Brain microvascular endothelial cell (primary cell): ENCODE measurements around the gene SETD3.

Experiments
- DNase-seq: peaks from one replicate; pipeline ENCODE4 v3.0.0-alpha.2; 2020
- H3K27ac ChIP-seq: fragments of 250-450 bp; sonication (Bioruptor Pico); 2 replicates; pipeline ENCODE4 v1.5.1; 2020; ENCODE audit warnings: mild to moderate bottlenecking, moderate library complexity
- H3K27me3 ChIP-seq: fragments of 250-450 bp; sonication (Bioruptor Pico); replicated peaks from 2 replicates; pipeline ENCODE4 v1.5.1; 2020; ENCODE audit warnings: mild to moderate bottlenecking
- H3K36me3 ChIP-seq: fragments of 250-450 bp; sonication (Bioruptor Pico); replicated peaks from 2 replicates; pipeline ENCODE4 v1.5.1; 2020; ENCODE audit warnings: mild to moderate bottlenecking
- H3K4me3 ChIP-seq: 2 replicates; pipeline ENCODE4 v1.5.1; 2011; ENCODE audit warnings: low read depth, mild to moderate bottlenecking, control low read depth, low read length, moderate library complexity
- CTCF ChIP-seq: IDR thresholded peaks from 2 replicates; pipeline ENCODE4 v1.5.1; 2011; ENCODE audit warnings: low read depth, mild to moderate bottlenecking, moderate library complexity, low read length, control low read depth, inconsistent platforms; ENCODE audit errors: missing control alignments
- in situ Hi-C: cut with HindIII; loops from 2 replicates; pipeline ENCODE4 v1.10.0; 2017; ENCODE audit warnings: low sequenced_read_pairs, low pct_ligation_motif_present

Gene SETD3

GRCh38 chr14:99441918-99442317 lies 38.7 kb downstream of the SETD3 start:
- Histone ChIP-seq H3K27me3 (no peaks in the 10 kb centered on the region), H3K4me3 (no peak overlapping the region), H3K27ac (no peak overlapping the region), H3K36me3 (peaks cover 5% of the 10 kb centered on the region)
- in situ Hi-C loops = no loop called here
- TF ChIP-seq CTCF = no peak
- DNase-seq = no peak

GRCh38 chr14:99441157-99441870 lies 39.3 kb downstream of the SETD3 start:
- Histone ChIP-seq H3K27me3 (no peaks in the 10 kb centered on the region), H3K4me3 (no peak overlapping the region), H3K36me3 (peaks cover 4% of the 10 kb centered on the region), H3K27ac (no peak overlapping the region)
- peak; percentile 57 for TF ChIP-seq CTCF
- no peak for DNase-seq
- in situ Hi-C loops = no loop called here

- Histone ChIP-seq H3K27me3 (no peaks in the 10 kb centered on the region), H3K27ac (no peak overlapping the region), H3K36me3 (peaks cover 4% of the 10 kb centered on the region), H3K4me3 (no peak overlapping the region)
- in situ Hi-C loops = no loop called here
- no peak for TF ChIP-seq CTCF
- DNase-seq = no peak
These were observed 40.4 kb downstream of the SETD3 start for GRCh38 chr14:99440278-99440677.

GRCh38 chr14:99437706-99438105 lies 43.0 kb downstream of the SETD3 start:
- in situ Hi-C loops = no loop called here
- H3K4me3 ChIP-seq = no peak overlapping the region
- peaks cover 4% of the 10 kb centered on the region for H3K36me3 ChIP-seq
- no peak for DNase-seq
- no peak overlapping the region for H3K27ac ChIP-seq
- no peaks in the 10 kb centered on the region for H3K27me3 ChIP-seq
- TF ChIP-seq CTCF = no peak

GRCh38 chr14:99436247-99437180 lies 44.1 kb downstream of the SETD3 start:
- no peak overlapping the region for H3K4me3 ChIP-seq
- in situ Hi-C loops = no loop called here
- peak; percentile 59 for DNase-seq
- H3K27ac ChIP-seq = no peak overlapping the region
- peaks cover 4% of the 10 kb centered on the region for H3K36me3 ChIP-seq
- no peak for TF ChIP-seq CTCF
- H3K27me3 ChIP-seq = no peaks in the 10 kb centered on the region
